SH-SY5Y (cell line): ENCODE measurements around the gene AEBP2.

ENCODE experiments used
- GATA2 ChIP-seq: IDR thresholded peaks from 2 replicates; pipeline ENCODE4 v1.6.1; 2011; ENCODE audit warnings: mild to moderate bottlenecking, low read depth, low read length
- GATA3 ChIP-seq: IDR thresholded peaks from 2 replicates; pipeline ENCODE4 v1.6.1; 2011; ENCODE audit warnings: low read depth, mild to moderate bottlenecking, low read length, moderate library complexity

Gene AEBP2

DNA sequence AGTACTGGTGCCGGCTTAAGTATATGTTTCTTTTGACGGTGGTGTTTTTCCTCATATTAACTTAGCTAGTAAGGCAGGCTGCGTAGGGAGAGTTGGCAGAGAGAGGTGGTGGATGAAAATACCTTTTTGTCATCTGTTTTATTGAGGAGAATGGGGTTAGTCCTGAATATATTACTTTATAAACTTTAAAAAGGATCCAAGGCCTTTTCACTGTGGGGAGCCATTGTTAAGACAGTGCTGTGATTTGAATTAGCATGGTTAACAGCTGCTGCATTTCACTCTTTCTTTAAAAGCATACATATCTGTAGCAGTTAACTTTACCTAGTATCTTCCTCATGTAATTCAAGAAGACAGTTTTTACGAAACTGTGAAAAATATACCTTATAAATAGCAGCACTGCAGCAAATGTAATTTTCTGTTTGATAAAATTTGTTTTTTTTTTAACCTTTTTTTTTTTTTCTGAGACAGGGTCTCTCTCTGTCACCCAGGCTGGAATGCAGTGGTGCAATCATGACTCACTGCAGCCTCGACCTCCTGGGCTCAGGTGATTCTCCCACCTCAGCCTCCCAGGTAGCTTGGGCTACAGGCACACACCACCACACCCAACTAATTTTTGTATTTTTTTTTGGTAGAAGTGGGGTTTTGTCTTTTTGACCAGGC, 57.1 kb downstream of the AEBP2 start:
- TF ChIP-seq GATA3 (no peak), GATA2 (no peak)

DNA sequence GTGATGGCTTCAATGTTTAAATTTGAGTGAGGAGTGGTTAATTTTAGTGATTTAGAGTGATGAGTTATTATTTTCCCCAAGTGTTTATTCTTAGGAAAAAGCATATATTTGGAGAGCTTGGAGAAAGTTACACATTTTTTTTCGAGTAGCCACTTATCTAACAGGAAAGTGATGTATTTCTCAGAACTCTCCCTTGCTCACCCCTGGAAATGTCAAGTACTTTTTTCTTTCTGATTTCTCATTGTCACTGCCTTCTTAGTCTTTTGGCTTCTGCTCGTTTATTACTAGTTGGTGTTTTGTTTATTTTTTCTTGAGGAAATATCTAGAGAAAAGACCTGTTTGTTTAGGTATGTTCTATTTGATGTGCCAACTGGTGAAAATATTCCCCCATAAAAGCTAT, 58.8 kb downstream of the AEBP2 start:
- no peak for TF ChIP-seq GATA3
- no peak for TF ChIP-seq GATA2

DNA sequence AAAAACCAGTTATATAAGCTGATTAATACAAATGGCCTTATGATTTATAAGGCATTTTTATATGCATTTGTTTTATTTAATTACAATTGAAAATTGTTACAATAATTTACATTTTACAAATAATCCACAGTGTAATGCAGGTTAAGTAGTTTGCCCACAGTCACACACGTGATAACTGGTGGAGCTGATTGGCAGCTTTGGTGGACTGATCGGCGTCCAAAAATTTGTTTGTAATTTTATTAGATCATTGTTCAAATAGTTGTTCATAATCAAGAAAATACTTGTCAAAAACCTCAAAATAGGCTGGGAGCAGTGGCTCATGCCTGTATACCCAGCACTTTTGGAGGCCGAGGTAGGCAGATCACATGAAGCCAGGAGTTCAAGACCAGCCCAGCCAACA, 59.7 kb downstream of the AEBP2 start:
- TF ChIP-seq GATA3 (no peak), GATA2 (no peak)

DNA sequence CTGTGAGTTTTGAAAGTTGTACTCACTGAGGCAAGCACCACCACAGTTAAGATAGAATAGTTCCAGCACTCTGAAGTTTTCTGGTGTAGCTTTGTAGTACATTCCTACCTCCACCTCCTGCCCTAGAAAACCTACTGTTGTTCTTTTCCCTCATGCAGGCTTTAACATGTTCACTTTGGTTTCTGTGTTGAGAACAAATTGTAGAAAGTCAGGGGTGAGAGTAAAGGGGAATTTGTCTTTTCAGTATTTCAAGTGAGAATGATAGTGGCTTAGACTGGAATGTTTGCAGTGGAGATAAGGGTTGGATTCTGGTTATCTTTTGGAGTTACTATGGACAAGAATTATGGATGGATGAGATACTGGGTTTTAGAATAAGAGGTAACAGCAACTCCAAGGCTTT, 67.2 kb downstream of the AEBP2 start:
- TF ChIP-seq GATA3 (no peak), GATA2 (no peak)

DNA sequence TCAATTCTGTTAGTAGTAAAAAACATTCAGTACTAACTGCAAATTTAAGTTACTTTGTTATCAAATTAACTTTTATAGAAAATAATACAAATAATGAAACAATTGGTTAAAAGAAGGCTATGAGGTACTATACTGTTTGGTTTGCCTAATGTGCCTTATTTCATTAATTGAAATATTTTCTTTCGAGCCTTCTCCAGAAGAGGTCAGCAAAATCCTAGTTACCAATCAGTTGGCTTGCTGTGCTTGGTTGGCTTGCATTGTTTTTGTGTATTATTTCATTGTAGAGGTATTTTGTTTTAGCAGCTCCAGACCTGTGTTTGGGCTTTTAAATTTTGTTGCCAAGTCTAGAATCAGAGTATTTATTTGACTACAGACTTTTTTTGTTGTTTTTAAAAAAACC, 68.5 kb downstream of the AEBP2 start:
- TF ChIP-seq GATA3 = no peak
- no peak for TF ChIP-seq GATA2

DNA sequence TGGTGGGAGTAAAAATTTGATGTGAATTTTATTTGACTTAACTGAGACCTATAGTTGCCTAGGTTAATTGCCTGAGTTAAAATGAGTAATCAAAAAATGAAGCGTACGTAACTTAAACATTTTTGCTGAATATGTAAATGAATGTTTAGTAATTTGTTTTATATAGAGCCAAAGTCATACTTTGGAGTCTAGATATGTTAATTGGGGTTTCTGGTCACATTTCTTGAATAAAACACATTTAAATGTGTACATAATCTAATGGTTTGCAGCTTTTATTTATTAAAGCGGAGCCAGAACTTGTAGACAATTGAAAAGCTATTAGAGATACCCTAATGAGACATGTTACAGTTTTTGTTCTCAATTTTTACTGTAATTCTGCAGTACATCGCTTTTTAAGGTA, 71.2 kb downstream of the AEBP2 start:
- TF ChIP-seq GATA2 = no peak
- TF ChIP-seq GATA3 = no peak

DNA sequence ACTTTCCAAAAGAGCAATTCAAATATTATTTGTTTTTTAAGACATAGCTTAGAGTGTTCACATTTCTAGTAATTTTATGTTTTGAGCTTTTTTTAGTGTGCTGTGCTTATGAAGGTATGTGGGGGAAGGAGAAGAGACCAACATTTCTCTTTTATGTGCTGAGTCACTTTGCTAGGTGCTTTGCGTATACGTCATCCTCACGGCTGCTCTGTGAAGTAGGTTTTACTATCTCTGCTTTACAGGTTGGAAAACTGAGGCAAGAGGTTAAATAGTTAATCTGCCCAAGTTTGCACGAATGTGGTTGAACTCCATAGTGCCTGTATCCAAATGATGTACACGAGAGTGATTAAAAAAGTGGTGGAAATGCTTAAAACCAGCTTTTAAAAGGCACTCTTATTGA, 75.9 kb downstream of the AEBP2 start:
- TF ChIP-seq GATA2 (no peak), GATA3 (no peak)

DNA sequence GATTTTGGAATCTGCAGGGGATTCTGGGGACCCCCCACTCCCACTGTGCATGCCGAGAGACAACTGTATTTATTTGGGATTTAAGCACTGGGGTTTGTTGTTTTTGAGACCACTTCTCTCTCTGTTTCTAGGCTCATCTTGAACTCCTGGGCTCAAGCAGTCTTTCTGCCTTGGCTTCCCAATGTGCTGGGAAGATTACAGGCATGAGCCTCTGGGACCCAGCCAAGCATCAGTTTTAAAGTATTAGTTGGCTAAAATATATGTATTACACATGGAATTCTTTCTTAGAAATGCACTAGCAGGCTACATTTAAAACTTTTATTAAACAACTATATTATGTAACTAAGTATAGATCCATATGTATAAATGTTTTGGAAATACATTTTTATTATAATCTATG, 78.3 kb downstream of the AEBP2 start:
- TF ChIP-seq GATA3 (no peak), GATA2 (no peak)

DNA sequence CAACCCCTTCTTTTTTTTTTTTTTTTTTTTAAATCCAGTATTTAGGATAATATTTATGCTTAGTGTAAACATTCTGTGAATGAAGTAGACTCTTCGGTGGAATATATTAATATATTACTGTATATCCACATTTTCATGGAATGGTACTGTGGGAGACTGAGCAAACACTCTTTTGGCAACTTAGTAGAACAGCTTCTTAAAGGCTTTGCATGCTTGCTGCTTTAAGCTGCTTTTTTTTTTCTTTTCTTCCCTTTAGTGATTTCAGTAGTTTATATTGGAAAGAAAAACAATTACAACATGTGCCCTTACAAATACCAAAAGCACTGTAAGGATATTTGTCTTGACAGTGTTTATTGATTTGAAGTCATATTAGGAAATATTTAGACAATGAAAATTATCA, 78.9 kb downstream of the AEBP2 start:
- TF ChIP-seq GATA2 (no peak), GATA3 (no peak)

DNA sequence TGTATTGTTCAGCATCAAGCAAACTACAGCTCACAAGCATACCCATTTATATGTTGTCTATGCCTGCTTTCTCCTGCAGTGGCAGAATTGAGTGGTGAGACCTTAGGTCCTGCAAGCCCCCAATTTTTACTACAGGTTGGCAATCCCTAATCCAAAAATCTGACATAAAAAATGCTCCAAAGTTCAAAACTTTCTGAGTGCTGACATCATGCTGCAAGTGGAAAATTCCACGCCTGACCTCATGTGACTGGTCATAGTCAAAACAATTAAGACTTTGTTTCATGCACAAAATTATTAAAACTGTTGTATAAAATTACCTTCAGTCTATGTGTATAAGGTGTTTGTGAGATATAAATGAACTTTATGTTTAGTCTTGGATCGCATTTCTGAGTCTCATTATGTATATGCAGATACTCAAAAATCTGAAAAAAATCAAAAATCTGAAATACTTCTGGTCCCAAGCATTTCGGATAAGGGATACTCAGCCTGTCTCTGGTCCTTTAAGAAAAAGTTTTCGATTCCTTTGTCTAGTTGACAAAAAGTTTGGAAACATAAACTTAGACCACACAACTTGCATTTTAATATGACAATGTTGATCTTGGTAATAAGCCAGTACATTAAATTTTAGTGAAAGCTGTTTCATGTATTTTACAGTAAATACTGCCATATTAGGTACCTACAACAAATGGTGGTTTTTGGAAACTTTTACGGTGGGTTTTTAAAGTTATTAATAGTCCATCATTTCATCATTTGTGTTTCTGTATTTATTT, 81.5 kb downstream of the AEBP2 start:
- TF ChIP-seq GATA3 (no peak), GATA2 (no peak)

DNA sequence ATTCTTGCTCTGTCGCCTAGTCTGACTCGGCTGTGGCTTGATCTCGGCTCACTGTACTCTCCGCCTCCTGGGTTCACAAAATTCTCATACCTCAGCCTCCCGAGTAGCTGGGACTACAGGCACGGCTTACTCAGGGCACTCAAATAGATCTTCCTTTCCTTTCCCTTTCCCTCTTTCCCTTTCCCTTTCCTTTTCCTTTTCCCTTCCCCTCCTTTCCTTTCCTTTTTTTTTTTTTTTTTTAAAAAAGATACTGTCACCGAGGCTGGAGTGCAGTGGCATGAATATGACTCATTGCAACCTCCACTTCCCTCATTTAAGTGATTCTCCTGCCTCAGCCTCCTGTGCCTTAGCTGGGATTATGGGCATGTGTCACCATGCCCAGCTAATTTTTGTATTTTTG, 86.0 kb downstream of the AEBP2 start:
- no peak for TF ChIP-seq GATA2
- TF ChIP-seq GATA3 = no peak

DNA sequence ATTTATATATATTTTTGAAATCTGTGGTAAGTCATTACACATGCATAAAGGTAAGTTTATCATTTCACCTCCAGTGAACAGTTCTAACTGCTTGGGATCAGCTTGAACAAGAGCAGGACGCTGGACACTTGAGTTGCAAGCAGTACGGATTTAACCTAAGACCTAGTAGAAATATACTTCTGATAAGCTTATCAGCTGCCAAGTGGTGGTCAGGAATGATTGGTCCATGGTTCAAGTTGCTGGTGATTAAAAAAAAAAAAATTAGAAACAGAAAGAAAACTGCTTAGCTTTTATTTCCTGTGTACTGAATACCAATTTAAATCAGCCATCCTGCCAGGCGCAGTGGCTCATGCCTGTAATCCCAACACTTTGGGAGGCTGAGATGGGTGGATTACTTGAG, 88.6 kb downstream of the AEBP2 start:
- TF ChIP-seq GATA3 (no peak), GATA2 (no peak)

DNA sequence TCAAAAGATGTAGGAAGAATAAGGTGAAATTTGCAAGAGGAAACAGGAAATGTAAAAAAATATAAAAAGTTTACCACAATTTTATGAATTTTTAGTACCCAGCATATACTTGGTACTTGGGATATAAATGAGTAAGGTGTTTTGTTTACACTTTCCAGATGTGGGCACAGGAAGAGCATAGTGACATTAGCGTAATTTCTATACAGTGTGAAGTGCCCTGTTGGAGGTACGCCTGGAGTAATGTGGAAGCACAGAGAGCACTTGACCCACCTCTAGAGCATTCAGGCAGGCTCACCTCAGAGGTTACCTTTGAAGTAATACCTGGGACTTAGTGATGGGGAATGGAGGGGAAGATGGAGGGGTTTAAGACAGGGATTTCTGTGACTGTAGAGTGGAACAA, 89.5 kb downstream of the AEBP2 start:
- TF ChIP-seq GATA3 (no peak), GATA2 (no peak)

DNA sequence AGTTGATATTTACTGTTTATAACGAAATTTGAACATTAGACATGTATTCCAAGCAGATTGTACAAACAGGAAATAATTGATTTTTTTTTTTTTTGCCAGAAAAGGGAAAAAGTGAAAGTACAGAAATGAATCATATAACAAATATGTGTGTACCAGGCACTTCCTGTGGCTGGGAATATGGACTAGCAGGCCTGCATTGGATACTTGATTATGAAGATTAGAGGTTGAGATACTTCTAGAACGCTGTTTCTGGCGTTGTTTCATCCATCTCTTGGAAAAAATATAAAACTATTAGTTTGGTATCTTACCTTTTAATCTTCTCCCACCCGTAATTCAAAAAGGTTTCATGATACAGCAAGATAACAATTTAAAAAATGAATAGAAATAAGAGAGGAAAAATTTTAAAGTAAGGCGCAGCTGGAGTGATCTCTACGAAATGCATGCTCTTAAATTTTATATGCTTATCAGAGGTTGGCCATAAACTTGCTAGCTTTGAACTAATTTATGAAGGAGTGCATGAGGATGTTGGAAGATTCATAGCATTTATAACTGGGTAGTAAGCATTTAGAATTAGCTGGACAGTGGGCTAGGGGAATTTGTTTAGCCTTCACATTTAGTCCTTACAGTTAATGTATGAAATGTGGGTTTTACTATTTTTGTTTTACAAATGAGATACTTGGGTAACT, 90.8 kb downstream of the AEBP2 start:
- TF ChIP-seq GATA3 (peak; percentile 99), GATA2 (peak; percentile 88)

DNA sequence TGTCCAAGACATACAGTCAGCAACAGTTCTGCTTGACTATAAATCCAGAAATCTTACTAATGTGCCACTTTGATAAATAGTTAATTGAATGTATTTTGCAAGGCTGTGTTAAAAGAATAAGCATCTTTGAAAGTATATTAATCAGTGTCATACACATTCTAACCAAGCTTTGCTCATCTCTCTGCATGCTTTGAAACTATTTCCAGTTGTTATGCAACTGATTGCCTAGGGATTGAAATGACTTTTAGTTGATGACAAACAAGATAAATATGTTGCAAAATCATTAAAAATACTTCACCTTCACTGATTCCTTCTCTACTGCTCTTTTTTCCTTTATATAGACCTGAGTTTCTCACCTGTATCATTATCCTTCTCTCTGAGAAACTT, 91.3 kb downstream of the AEBP2 start:
- TF ChIP-seq GATA2 = no peak
- TF ChIP-seq GATA3 = no peak
